ENCODE results near the gene TMCC1. TPM values are rescaled to one million over a fixed set of nuclear protein-coding genes. Genes with fewer than 3 reads are reported as not detected.

Gene TMCC1
- total and polyA plus RNA-seq, 10 of the 15 experiments (the other 5 are each of a cell fraction or from before 2014, with no cell fraction given) = 2.3 to 21.1 (median 8.4) TPM

DNA sequence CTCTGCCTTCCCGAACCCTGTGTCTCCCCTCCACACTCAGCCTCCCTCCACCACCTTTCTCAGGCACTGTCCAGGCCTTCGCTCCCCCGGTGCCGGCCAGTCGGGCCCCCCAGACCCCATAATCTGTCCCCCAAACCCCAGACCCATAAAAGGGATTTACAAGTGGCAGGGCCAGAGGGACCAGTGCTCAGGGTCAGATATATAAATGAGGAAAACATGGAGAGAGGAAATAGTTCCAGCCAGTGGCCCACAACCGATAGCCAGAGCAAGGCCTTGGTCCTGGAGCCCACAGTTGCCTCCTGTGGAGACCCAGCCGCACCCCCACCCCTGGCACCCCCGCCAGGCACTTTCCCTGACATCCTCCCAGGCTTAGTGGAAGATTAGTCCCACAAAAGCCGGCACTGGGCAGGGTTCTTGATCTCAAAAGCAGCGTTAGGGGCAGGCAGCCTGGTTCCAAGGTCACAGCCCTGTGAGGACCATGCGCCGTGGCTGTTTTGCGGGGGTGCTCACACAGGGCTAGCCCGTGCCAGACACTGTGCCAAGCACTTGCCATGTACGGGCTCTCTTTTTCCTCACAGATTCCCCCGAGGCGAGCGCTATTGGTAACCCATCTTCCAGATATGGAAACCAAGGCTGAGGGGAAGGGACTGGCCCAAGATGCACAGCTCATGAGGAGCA, 286.0 kb downstream of the TMCC1 start:
- SMC1A ChIA-PET (ENCODE audit: uncharacterized antibody, unreplicated experiment) = no interaction called here
- WGBS (ENCODE audit: insufficient coverage, insufficient replicate concordance, low lambda C conversion rate, missing lambda C conversion rate) = 52% methylated on average over 16 of the region's 18 CpGs
- peak overlapping the region; percentile 69 for H2AFZ ChIP-seq (ENCODE audit: control insufficient read depth, low read depth, low read length)
- intact Hi-C loops (cut with micrococcal nuclease; ENCODE audit: unreplicated experiment) (no loop called here), in situ Hi-C loops (cut with MboI) (no loop called here)
- ATAC-seq = no peak
- H3K4me1 ChIP-seq (ENCODE audit: control insufficient read depth, insufficient read depth, low read length) = no peaks in the 10 kb centered on the region
- CTCF ChIA-PET = interaction anchor here (0.6 kb wide), 1 partner anchor 117 kb away, joined by 5 read pairs; no protein-coding TSS in a partner anchor
- H3K4me2 ChIP-seq (ENCODE audit: control insufficient read depth, insufficient read depth) = no peak overlapping the region
- no peaks in the 10 kb centered on the region for H3K79me2 ChIP-seq (ENCODE audit: control insufficient read depth, insufficient read depth, low read length)
- no peak for FAIRE-seq
- no peak for DNase-seq (ENCODE audit: low read depth, low spot score)
- RAD21 ChIA-PET (ENCODE audit: unreplicated experiment) = interaction anchor here (1.5 to 2.1 kb wide), 2 partner anchors 115 to 117 kb away, joined by 5 to 6 read pairs; no protein-coding TSS in a partner anchor
- POLR2A ChIA-PET = no interaction called here
- BruUV-seq (replicated peaks) = no TSS peak
- peak overlapping the region; percentile 44; the same call in 1 of the 2 replicates for H3K4me3 ChIP-seq
- H3K36me3 ChIP-seq (ENCODE audit: control insufficient read depth in 2 of 2, insufficient read depth in 2 of 2, low read length in 1 of 2) = no peaks in the 10 kb centered on the region
- no peaks in the 10 kb centered on the region for H3K9me3 ChIP-seq (replicated peaks; ENCODE audit: control insufficient read depth, insufficient read depth, low read length)
- H3K9ac ChIP-seq (ENCODE audit: control insufficient read depth, insufficient read depth, low read length) = no peak overlapping the region
- peaks cover 8 to 12% of the 10 kb centered on the region in 2 experiments; a peak in 3 of 4 replicates for H3K27me3 ChIP-seq (replicated peaks in 1 of 2; ENCODE audit: control insufficient read depth in 2 of 2, insufficient read depth in 2 of 2, low read length in 1 of 2)
- H3K27ac ChIP-seq (ENCODE audit: control insufficient read depth, insufficient read depth) = no peak overlapping the region
- H4K20me1 ChIP-seq (ENCODE audit: control insufficient read depth, insufficient read depth) = no peaks in the 10 kb centered on the region
- TF ChIP-seq, protein P1, sequence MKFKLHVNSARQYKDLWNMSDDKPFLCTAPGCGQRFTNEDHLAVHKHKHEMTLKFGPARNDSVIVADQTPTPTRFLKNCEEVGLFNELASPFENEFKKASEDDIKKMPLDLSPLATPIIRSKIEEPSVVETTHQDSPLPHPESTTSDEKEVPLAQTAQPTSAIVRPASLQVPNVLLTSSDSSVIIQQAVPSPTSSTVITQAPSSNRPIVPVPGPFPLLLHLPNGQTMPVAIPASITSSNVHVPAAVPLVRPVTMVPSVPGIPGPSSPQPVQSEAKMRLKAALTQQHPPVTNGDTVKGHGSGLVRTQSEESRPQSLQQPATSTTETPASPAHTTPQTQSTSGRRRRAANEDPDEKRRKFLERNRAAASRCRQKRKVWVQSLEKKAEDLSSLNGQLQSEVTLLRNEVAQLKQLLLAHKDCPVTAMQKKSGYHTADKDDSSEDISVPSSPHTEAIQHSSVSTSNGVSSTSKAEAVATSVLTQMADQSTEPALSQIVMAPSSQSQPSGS (IDR thresholded peaks at IDR 0.05; ENCODE audit: low read length) = no peak
- TF ChIP-seq POU2F2 (IDR thresholded peaks at IDR 0.05; ENCODE audit: borderline replicate concordance, low read depth, low read length) (no peak), BCL11A (IDR thresholded peaks at IDR 0.05; ENCODE audit: low read depth, low read length) (no peak), TCF3 (IDR thresholded peaks at IDR 0.05; ENCODE audit: borderline replicate concordance, insufficient read depth, low read depth, low read length) (no peak), RBBP5 (conservative IDR thresholded peaks at IDR 0.05) (no peak), CUX1 (IDR thresholded peaks at IDR 0.05; ENCODE audit: insufficient replicate concordance, low read depth, low read length) (no peak), NBN (IDR thresholded peaks at IDR 0.05) (no peak), FOXM1 (IDR thresholded peaks at IDR 0.05; ENCODE audit: low read depth, low read length) (no peak), SMAD1 (IDR thresholded peaks at IDR 0.05; ENCODE audit: low read depth, partially characterized antibody) (no peak), NR2C2 (IDR thresholded peaks at IDR 0.05; ENCODE audit: borderline replicate concordance, control insufficient read depth, insufficient read length, low read depth) (no peak), E4F1 (IDR thresholded peaks at IDR 0.05; ENCODE audit: borderline replicate concordance, partially characterized antibody) (no peak), HDAC2 (IDR thresholded peaks at IDR 0.05) (no peak), ZNF384 (IDR thresholded peaks at IDR 0.05; ENCODE audit: borderline replicate concordance, low read depth, low read length) (no peak), SP1 (IDR thresholded peaks at IDR 0.05; ENCODE audit: low read depth, low read length) (no peak)

All from GM12878 (cell line).